Chondrocyte (in vitro differentiated cells): ENCODE results near the gene STARD10. TPM values are rescaled to one million over a fixed set of nuclear protein-coding genes. Genes with fewer than 3 reads are reported as not detected.
"Not testable (repeated sequence)": the region's sequence is repeated elsewhere in the genome, so short reads cannot be mapped to it uniquely, and the experiment has no call there.

ENCODE experiments used
- DNase-seq: peaks from one replicate; pipeline ENCODE4 v3.0.0; 2021; ENCODE audit warnings: mixed read lengths, low spot score
- H3K27ac Mint-ChIP-seq: one replicate; pipeline ENCODE4 v1.8.0; 2021; ENCODE audit warnings: mild to moderate bottlenecking, moderate library complexity, mixed read lengths; ENCODE audit not compliant: unreplicated experiment
- H3K27me3 Mint-ChIP-seq: 2 replicates; pipeline ENCODE4 v1.8.0; 2021; ENCODE audit warnings: low read depth, mixed read lengths
- H3K36me3 Mint-ChIP-seq: 2 replicates; pipeline ENCODE4 v1.8.0; 2021; ENCODE audit warnings: low read depth, mixed read lengths
- H3K4me1 Mint-ChIP-seq: 2 replicates; pipeline ENCODE4 v1.8.0; 2021; ENCODE audit warnings: low read depth, mild to moderate bottlenecking, mixed read lengths
- H3K4me3 Mint-ChIP-seq: one replicate; pipeline ENCODE4 v1.8.0; 2021; ENCODE audit warnings: mild to moderate bottlenecking, moderate library complexity, mixed read lengths; ENCODE audit not compliant: unreplicated experiment
- H3K9me3 Mint-ChIP-seq: 2 replicates; pipeline ENCODE4 v1.8.0; 2021; ENCODE audit warnings: low read depth, mixed read lengths
- total RNA-seq: library from RNA; stranded (reverse); gene quantifications from 3 replicates; pipeline ENCODE4 v1.2.1, GENCODE V29; 2021
- TF ChIP-seq, protein P1 (sequence below): fragments of 200-600 bp; sonication (generic); IDR thresholded peaks from 2 replicates; pipeline ENCODE4 v1.5.0; 2021; ENCODE audit warnings: antibody characterized with exemption, mild to moderate bottlenecking, moderate library complexity

STARD10 gene
- total RNA-seq, 1 donor from 2014 or later: 79.4 TPM

DNA sequence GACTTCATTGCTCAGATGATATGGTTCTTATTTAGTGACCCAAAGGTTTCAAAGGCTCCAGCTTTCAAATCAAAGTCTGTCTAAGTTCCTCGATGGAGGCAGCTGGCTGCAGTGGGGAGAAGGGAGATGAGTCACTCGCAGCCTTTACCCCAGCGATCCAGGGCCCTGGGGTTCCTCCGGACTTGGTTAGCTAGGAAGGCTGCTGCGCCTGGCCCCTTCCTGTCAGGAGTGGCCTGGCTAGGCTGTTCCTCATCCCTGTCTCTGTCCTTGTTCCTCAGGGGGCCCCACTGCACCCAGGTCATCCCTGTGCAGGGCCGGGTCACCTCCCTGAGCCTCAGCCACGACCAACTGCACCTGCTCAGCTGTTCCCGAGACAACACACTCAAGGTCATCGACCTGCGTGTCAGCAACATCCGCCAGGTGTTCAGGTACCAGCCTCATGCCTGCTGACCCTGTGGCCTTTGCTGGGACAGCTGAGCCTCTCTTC is 34.3 kb upstream of the STARD10 start:
- Mint-ChIP-seq H3K27me3 (no peaks in the 10 kb centered on the region), H3K27ac (no peak overlapping the region), H3K36me3 (no peaks in the 10 kb centered on the region), H3K4me1 (peaks cover 18% of the 10 kb centered on the region), H3K4me3 (no peak overlapping the region), H3K9me3 (no peaks in the 10 kb centered on the region)
- no peak for DNase-seq
- TF ChIP-seq, protein P1, sequence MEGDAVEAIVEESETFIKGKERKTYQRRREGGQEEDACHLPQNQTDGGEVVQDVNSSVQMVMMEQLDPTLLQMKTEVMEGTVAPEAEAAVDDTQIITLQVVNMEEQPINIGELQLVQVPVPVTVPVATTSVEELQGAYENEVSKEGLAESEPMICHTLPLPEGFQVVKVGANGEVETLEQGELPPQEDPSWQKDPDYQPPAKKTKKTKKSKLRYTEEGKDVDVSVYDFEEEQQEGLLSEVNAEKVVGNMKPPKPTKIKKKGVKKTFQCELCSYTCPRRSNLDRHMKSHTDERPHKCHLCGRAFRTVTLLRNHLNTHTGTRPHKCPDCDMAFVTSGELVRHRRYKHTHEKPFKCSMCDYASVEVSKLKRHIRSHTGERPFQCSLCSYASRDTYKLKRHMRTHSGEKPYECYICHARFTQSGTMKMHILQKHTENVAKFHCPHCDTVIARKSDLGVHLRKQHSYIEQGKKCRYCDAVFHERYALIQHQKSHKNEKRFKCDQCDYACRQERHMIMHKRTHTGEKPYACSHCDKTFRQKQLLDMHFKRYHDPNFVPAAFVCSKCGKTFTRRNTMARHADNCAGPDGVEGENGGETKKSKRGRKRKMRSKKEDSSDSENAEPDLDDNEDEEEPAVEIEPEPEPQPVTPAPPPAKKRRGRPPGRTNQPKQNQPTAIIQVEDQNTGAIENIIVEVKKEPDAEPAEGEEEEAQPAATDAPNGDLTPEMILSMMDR: no peak

DNA sequence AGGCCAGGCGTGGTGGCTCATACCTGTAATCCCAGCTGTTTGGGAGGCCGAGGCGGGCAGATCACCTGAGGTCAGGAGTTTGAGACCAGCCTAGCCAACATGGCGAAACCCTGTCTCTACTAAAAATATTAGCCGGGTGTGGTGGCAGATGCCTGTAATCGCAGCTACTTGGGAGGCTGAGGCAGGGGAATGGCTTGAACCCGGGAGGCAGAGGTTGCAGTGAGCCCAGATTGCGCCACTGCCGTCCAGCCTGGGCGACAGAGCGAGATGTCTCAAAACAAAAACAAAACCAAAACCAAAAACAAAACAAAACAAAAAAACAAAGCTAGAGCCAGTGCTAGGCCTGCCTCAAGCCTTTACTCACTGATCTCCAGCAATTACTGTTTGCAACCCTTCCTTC is 33.8 kb upstream of the STARD10 start:
- not testable (repeated sequence) for H3K36me3 Mint-ChIP-seq, H3K27ac Mint-ChIP-seq, DNase-seq, H3K9me3 Mint-ChIP-seq, H3K4me3 Mint-ChIP-seq, H3K27me3 Mint-ChIP-seq
- peaks cover 14% of the 10 kb centered on the region for H3K4me1 Mint-ChIP-seq

DNA sequence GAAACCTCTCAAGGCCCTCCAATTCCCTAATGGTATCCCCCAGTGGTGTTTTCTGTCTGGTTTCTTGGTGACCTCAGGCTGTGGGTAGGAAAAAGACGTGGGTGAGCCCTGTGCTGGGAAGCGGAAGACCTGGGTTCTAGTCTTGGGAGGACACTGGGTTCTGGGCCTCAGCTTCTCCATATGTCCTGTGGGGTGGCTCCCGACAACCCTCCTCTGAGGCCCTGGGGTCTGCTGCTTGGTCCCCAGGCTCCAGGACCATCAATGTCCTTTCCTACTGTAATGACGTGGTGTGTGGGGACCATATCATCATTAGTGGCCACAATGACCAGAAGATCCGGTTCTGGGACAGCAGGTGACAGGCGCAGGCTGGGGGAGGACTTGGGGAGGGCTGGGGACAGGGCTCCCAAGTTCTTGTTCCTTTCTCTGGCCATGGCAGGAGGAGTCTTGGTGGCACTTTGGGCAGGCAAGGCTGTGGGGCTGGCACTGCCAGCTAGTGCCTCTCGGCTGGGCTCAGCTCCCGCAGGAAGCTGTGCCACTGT is 33.2 kb upstream of the STARD10 start:
- TF ChIP-seq, protein P1: no peak
- no peak for DNase-seq
- no peak overlapping the region for H3K4me3 Mint-ChIP-seq
- no peaks in the 10 kb centered on the region for H3K27me3 Mint-ChIP-seq
- no peaks in the 10 kb centered on the region for H3K9me3 Mint-ChIP-seq
- H3K4me1 Mint-ChIP-seq: peaks cover 11% of the 10 kb centered on the region
- no peak overlapping the region for H3K27ac Mint-ChIP-seq
- H3K36me3 Mint-ChIP-seq: no peaks in the 10 kb centered on the region

DNA sequence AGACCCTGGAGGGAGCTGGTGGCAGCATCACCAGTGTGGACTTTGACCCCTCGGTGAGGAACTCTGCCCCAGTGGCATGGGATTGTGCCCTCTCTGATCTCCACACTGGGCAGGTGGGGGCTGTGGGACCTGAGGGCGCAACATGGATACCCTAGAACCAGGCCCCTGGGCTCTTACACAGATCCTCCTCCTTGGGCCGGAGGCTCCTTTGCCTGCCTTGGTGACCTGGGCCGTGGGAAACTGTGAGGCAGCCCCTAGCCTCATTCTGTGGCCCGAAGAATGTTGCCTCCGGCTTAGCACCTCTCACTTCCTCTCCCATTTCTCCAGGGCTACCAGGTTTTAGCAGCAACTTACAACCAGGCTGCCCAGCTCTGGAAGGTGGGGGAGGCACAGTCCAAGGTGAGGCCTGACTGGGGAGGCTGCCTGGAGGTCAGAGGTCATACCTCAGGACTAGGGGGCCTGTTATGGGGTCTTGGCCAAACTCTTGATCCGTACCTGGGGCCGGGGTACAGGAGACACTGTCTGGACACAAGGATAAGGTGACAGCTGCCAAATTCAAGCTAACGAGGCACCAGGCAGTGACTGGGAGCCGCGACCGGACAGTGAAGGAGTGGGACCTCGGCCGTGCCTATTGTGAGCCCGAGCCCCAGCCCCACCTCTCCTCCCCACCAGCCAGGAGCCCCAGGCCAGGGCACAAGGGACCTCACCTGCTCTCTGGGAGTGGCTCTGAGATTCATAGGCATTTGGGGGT is 32.5 kb upstream of the STARD10 start:
- TF ChIP-seq, protein P1: no peak
- Mint-ChIP-seq H3K27me3 (no peaks in the 10 kb centered on the region), H3K4me1 (peaks cover 5% of the 10 kb centered on the region), H3K9me3 (no peaks in the 10 kb centered on the region), H3K36me3 (no peaks in the 10 kb centered on the region), H3K27ac (no peak overlapping the region), H3K4me3 (no peak overlapping the region)
- DNase-seq: no peak

DNA sequence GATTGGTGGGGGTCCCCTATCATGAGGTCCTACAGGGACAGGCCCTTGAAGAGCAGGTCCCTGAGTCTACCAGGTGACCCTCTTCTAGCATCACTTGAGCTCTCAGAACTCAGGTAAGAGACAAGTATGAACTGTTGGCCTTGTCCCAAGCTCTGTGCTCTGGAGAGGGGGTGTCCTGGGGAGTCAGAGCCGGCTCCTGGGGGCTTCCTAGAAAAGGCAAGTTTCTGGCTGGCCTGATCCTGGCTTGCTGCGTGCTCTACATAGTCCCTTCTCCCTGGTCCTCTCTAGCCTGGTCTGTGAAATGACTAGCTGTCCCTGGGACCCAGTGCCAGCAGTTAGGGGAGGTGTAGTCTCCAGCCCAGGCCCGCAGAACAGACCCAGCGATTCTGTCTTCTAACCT is 31.8 kb upstream of the STARD10 start:
- peak overlapping the region; percentile 57 for H3K27ac Mint-ChIP-seq
- no peak overlapping the region for H3K4me3 Mint-ChIP-seq
- H3K4me1 Mint-ChIP-seq: peaks cover 7% of the 10 kb centered on the region
- no peaks in the 10 kb centered on the region for H3K36me3 Mint-ChIP-seq
- H3K27me3 Mint-ChIP-seq: no peaks in the 10 kb centered on the region
- no peak for DNase-seq
- TF ChIP-seq, protein P1: no peak
- no peaks in the 10 kb centered on the region for H3K9me3 Mint-ChIP-seq
